SU-DHL-6 (cell line): ENCODE results near the gene FRY.

ENCODE experiments used
- H2AFZ ChIP-seq: fragments of 200-600 bp; sonication (generic); 2 replicates; pipeline ENCODE4 v1.6.1; 2014; ENCODE audit warnings: low read depth, mild to moderate bottlenecking, moderate library complexity, mixed read lengths, antibody characterized with exemption, low read length; ENCODE audit not compliant: severe bottlenecking
- H3F3A ChIP-seq: fragments of 200-600 bp; shearing (Covaris generic); 2 replicates; pipeline ENCODE4 v1.6.0; 2016; ENCODE audit warnings: antibody characterized with exemption, mild to moderate bottlenecking; ENCODE audit not compliant: insufficient read depth
- H3K27ac ChIP-seq: fragments of 200-600 bp; sonication (generic); 2 replicates; pipeline ENCODE4 v1.5.1; 2016; ENCODE audit warnings: low read depth, mild to moderate bottlenecking, low read length, moderate library complexity, mixed read lengths
- H3K27me3 ChIP-seq: fragments of 200-600 bp; sonication (generic), shearing (Covaris generic); 2 replicates; pipeline ENCODE4 v1.6.0; 2014; ENCODE audit warnings: mild to moderate bottlenecking, low read length
- H3K36me3 ChIP-seq: fragments of 200-600 bp; sonication (generic); 2 replicates; pipeline ENCODE4 v1.6.1; 2014; ENCODE audit warnings: mild to moderate bottlenecking, low read length, mixed read lengths
- H3K4me2 ChIP-seq: fragments of 300-600, 200-600 bp; shearing (Covaris generic), sonication (generic); 2 replicates; pipeline ENCODE4 v1.6.0; 2014; ENCODE audit warnings: low read length, low read depth, mild to moderate bottlenecking; ENCODE audit not compliant: poor library complexity, severe bottlenecking
- H3K4me3 ChIP-seq: fragments of 200-600 bp; sonication (generic); 2 replicates; pipeline ENCODE4 v1.5.1; 2014; ENCODE audit warnings: antibody characterized with exemption, low read length, mild to moderate bottlenecking, mixed read lengths; ENCODE audit not compliant: insufficient read depth, poor library complexity, severe bottlenecking
- H3K79me2 ChIP-seq: fragments of 200-600 bp; sonication (generic); 2 replicates; pipeline ENCODE4 v1.6.1; 2014; ENCODE audit warnings: mild to moderate bottlenecking, low read length, moderate library complexity; ENCODE audit not compliant: insufficient read depth
- H3K9ac ChIP-seq: fragments of 200-600 bp; sonication (generic); 2 replicates; pipeline ENCODE4 v1.7.0; 2014; ENCODE audit warnings: mild to moderate bottlenecking, low read length
- H3K9me2 ChIP-seq: fragments of 200-600 bp; sonication (generic); replicated peaks from 2 replicates; pipeline ENCODE4 v1.6.1; 2014; ENCODE audit warnings: low read length; ENCODE audit not compliant: insufficient read depth
- H3K9me3 ChIP-seq: fragments of 200-600 bp; sonication (generic); 2 replicates; pipeline ENCODE4 v1.6.1; 2014; ENCODE audit warnings: low read length, mixed read lengths; ENCODE audit not compliant: insufficient read depth
- H4K20me1 ChIP-seq: fragments of 200-600 bp; sonication (generic); 2 replicates; pipeline ENCODE4 v1.6.1; 2014; ENCODE audit warnings: low read depth, mild to moderate bottlenecking, antibody characterized with exemption, low read length, moderate library complexity, mixed read lengths
- EZH2phosphoT487 ChIP-seq: fragments of 200-600 bp; sonication (generic), shearing (Covaris generic); conservative IDR thresholded peaks from 2 replicates; pipeline ENCODE4 v1.6.1; 2018; ENCODE audit warnings: mild to moderate bottlenecking, antibody characterized with exemption, low read length, moderate library complexity, mixed read lengths
- TF ChIP-seq, protein P1 (sequence below): fragments of 200-600 bp; sonication (generic); IDR thresholded peaks from one replicate; pipeline ENCODE4 v1.5.1; 2017; ENCODE audit warnings: antibody characterized with exemption, mild to moderate bottlenecking, low read length, moderate library complexity; ENCODE audit not compliant: insufficient read depth, poor library complexity, severe bottlenecking

The FRY gene

DNA sequence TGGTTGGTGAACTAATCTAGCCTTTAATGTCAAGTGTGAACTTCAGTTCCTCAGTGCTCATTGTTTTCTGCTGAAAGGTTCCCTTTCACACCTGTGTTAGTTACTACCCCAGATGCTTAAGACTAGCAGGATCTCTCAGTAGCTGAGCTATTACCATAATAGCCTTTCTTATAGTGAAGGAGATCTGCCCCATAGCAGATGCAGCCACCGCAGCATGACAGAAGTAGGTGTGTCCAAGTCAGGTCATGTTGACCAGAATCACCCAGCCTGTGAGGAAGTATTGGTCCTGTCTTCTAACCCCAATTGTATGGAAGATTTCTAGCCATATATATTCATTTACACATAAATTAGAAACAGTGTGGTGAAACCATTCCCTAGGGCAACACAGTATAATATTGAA is 246.3 kb downstream of the FRY start:
- TF ChIP-seq, protein P1, sequence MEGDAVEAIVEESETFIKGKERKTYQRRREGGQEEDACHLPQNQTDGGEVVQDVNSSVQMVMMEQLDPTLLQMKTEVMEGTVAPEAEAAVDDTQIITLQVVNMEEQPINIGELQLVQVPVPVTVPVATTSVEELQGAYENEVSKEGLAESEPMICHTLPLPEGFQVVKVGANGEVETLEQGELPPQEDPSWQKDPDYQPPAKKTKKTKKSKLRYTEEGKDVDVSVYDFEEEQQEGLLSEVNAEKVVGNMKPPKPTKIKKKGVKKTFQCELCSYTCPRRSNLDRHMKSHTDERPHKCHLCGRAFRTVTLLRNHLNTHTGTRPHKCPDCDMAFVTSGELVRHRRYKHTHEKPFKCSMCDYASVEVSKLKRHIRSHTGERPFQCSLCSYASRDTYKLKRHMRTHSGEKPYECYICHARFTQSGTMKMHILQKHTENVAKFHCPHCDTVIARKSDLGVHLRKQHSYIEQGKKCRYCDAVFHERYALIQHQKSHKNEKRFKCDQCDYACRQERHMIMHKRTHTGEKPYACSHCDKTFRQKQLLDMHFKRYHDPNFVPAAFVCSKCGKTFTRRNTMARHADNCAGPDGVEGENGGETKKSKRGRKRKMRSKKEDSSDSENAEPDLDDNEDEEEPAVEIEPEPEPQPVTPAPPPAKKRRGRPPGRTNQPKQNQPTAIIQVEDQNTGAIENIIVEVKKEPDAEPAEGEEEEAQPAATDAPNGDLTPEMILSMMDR = no peak
- TF ChIP-seq EZH2phosphoT487 = no peak
- Histone ChIP-seq H2AFZ (no peak overlapping the region), H3K27me3 (no peaks in the 10 kb centered on the region), H3K4me3 (no peak overlapping the region), H3K4me2 (no peak overlapping the region), H4K20me1 (no peaks in the 10 kb centered on the region), H3F3A (no peaks in the 10 kb centered on the region), H3K9me3 (no peaks in the 10 kb centered on the region), H3K36me3 (no peaks in the 10 kb centered on the region), H3K9ac (no peak overlapping the region), H3K27ac (no peak overlapping the region), H3K9me2 (no peaks in the 10 kb centered on the region), H3K79me2 (no peaks in the 10 kb centered on the region)

DNA sequence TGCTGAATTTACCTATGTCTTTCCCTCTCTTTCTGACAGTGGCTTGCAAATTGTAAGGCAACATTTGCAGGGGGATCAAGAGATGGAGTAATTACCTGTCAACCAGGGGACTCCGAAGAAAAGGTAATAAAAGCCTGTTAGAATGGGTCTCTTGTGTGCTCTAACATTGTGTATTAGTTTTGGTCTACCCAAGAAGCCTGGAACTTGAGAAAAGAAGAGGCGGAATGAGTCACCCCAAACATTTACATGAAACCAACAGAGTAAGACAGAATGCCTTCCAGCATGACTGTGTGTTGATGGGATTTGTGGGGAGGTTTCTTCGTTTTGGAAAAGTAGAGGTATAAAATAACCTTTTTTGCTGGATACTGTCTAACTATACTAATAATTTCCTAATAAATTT is 246.9 kb downstream of the FRY start:
- TF ChIP-seq, protein P1 = no peak
- no peak for TF ChIP-seq EZH2phosphoT487
- no peaks in the 10 kb centered on the region for H3K9me3 ChIP-seq
- H3K27me3 ChIP-seq = no peaks in the 10 kb centered on the region
- H3F3A ChIP-seq = no peaks in the 10 kb centered on the region
- no peaks in the 10 kb centered on the region for H3K79me2 ChIP-seq
- no peak overlapping the region for H3K27ac ChIP-seq
- H3K9me2 ChIP-seq = no peaks in the 10 kb centered on the region
- no peak overlapping the region for H3K9ac ChIP-seq
- no peak overlapping the region for H2AFZ ChIP-seq
- H4K20me1 ChIP-seq = no peaks in the 10 kb centered on the region
- H3K4me2 ChIP-seq = no peak overlapping the region
- no peak overlapping the region for H3K4me3 ChIP-seq
- H3K36me3 ChIP-seq = no peaks in the 10 kb centered on the region

DNA sequence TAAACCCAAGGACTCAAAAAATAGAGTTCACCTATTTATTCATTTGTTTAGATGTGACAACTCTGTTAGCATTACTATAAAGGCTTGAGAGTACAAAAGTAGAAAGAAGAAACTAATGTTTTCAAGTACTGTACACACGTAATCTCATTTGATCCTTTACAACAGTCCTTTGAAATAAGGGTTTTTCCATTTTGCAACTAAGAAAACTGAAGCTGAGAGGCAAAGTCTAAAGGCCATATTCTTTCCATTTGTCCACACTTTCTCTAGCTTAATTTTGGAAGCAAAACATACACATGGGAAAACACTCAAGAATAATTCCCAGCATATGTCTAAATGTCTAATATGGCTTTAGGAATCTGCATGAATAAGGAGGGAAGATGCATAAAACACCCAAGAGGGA is 249.5 kb downstream of the FRY start:
- no peaks in the 10 kb centered on the region for H3K36me3 ChIP-seq
- H4K20me1 ChIP-seq = no peaks in the 10 kb centered on the region
- H3K27ac ChIP-seq = no peak overlapping the region
- no peak overlapping the region for H2AFZ ChIP-seq
- H3F3A ChIP-seq = no peaks in the 10 kb centered on the region
- H3K9me2 ChIP-seq = no peaks in the 10 kb centered on the region
- H3K27me3 ChIP-seq = no peaks in the 10 kb centered on the region
- H3K4me2 ChIP-seq = no peak overlapping the region
- H3K9ac ChIP-seq = no peak overlapping the region
- TF ChIP-seq, protein P1 = no peak
- no peak for TF ChIP-seq EZH2phosphoT487
- H3K9me3 ChIP-seq = no peaks in the 10 kb centered on the region
- no peaks in the 10 kb centered on the region for H3K79me2 ChIP-seq
- H3K4me3 ChIP-seq = no peak overlapping the region
